ENCODE measurements around the gene CTNNBIP1.

CTNNBIP1 gene

DNA sequence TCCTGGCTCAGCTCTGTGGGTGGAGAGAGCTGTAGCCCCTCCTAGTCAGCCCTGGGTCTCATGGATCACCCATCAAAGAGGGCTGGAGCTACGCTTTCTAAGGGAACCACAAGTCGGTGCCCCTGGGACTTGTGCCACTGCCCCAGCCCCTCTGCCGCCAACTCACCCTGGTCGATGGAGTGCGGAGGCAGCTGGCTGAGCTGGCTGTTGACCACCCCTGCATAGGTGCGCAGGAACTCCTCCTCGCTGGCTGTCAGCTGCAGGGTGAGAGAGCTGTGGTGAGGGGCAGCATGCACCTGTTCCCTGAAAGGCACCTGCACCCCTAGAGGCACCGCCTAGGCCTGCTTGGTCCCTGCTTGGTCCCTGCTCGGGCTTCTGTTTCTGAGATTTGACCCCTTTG is 39.0 kb downstream of the CTNNBIP1 start:
- TF ChIP-seq, protein P1, sequence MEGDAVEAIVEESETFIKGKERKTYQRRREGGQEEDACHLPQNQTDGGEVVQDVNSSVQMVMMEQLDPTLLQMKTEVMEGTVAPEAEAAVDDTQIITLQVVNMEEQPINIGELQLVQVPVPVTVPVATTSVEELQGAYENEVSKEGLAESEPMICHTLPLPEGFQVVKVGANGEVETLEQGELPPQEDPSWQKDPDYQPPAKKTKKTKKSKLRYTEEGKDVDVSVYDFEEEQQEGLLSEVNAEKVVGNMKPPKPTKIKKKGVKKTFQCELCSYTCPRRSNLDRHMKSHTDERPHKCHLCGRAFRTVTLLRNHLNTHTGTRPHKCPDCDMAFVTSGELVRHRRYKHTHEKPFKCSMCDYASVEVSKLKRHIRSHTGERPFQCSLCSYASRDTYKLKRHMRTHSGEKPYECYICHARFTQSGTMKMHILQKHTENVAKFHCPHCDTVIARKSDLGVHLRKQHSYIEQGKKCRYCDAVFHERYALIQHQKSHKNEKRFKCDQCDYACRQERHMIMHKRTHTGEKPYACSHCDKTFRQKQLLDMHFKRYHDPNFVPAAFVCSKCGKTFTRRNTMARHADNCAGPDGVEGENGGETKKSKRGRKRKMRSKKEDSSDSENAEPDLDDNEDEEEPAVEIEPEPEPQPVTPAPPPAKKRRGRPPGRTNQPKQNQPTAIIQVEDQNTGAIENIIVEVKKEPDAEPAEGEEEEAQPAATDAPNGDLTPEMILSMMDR (IDR thresholded peaks at IDR 0.05; ENCODE audit: low read length), result no peak
- no peak for TF ChIP-seq EZH2 (IDR thresholded peaks at IDR 0.05; ENCODE audit: borderline replicate concordance, low read length)
- H3K79me2 ChIP-seq (ENCODE audit: insufficient read depth, low read length), result no peaks in the 10 kb centered on the region
- no peaks in the 10 kb centered on the region for H3K9me2 ChIP-seq (ENCODE audit: low read depth, low read length)
- no peaks in the 10 kb centered on the region for H4K20me1 ChIP-seq (ENCODE audit: insufficient read depth, low read length)
- H3K4me1 ChIP-seq (ENCODE audit: insufficient read depth, low read length, severe bottlenecking), result peaks cover 18% of the 10 kb centered on the region
- H3K27me3 ChIP-seq (ENCODE audit: insufficient read depth, low read length), result no peaks in the 10 kb centered on the region
- H2AFZ ChIP-seq (ENCODE audit: low read length), result no peak overlapping the region
- no peaks in the 10 kb centered on the region for H3K36me3 ChIP-seq (ENCODE audit: insufficient read depth, low read length)
- H3K4me2 ChIP-seq (ENCODE audit: low read length), result no peak overlapping the region
- H3F3A ChIP-seq (ENCODE audit: insufficient read depth, low read length), result no peaks in the 10 kb centered on the region
- no peak overlapping the region for H3K27ac ChIP-seq (ENCODE audit: low read depth, low read length, poor library complexity, severe bottlenecking)
- no peak overlapping the region for H3K4me3 ChIP-seq (ENCODE audit: low read depth, low read length, poor library complexity, severe bottlenecking)
- H3K9ac ChIP-seq (ENCODE audit: low read length), result no peak overlapping the region
- no peaks in the 10 kb centered on the region for H3K9me3 ChIP-seq (ENCODE audit: low read length)

GRCh38 chr1:9870572-9870971 is 39.5 kb downstream of the CTNNBIP1 start:
- H3K4me3 ChIP-seq (ENCODE audit: low read depth, low read length, poor library complexity, severe bottlenecking), result no peak overlapping the region
- H3K79me2 ChIP-seq (ENCODE audit: insufficient read depth, low read length), result no peaks in the 10 kb centered on the region
- no peak overlapping the region for H3K27ac ChIP-seq (ENCODE audit: low read depth, low read length, poor library complexity, severe bottlenecking)
- no peak overlapping the region for H3K4me2 ChIP-seq (ENCODE audit: low read length)
- H2AFZ ChIP-seq (ENCODE audit: low read length), result no peak overlapping the region
- no peaks in the 10 kb centered on the region for H3F3A ChIP-seq (ENCODE audit: insufficient read depth, low read length)
- H4K20me1 ChIP-seq (ENCODE audit: insufficient read depth, low read length), result no peaks in the 10 kb centered on the region
- no peaks in the 10 kb centered on the region for H3K36me3 ChIP-seq (ENCODE audit: insufficient read depth, low read length)
- no peaks in the 10 kb centered on the region for H3K27me3 ChIP-seq (ENCODE audit: insufficient read depth, low read length)
- peaks cover 22% of the 10 kb centered on the region for H3K4me1 ChIP-seq (ENCODE audit: insufficient read depth, low read length, severe bottlenecking)
- no peak for TF ChIP-seq EZH2 (IDR thresholded peaks at IDR 0.05; ENCODE audit: borderline replicate concordance, low read length)
- TF ChIP-seq, protein P1 (IDR thresholded peaks at IDR 0.05; ENCODE audit: low read length), result no peak
- no peaks in the 10 kb centered on the region for H3K9me3 ChIP-seq (ENCODE audit: low read length)
- H3K9me2 ChIP-seq (ENCODE audit: low read depth, low read length), result no peaks in the 10 kb centered on the region
- H3K9ac ChIP-seq (ENCODE audit: low read length), result no peak overlapping the region

- Histone ChIP-seq H3K9me2 (ENCODE audit: low read depth, low read length) (no peaks in the 10 kb centered on the region), H3K27me3 (ENCODE audit: insufficient read depth, low read length) (no peaks in the 10 kb centered on the region), H4K20me1 (ENCODE audit: insufficient read depth, low read length) (no peaks in the 10 kb centered on the region), H3K36me3 (ENCODE audit: insufficient read depth, low read length) (no peaks in the 10 kb centered on the region), H3K9me3 (ENCODE audit: low read length) (no peaks in the 10 kb centered on the region), H3K9ac (ENCODE audit: low read length) (no peak overlapping the region), H3K4me3 (ENCODE audit: low read depth, low read length, poor library complexity, severe bottlenecking) (no peak overlapping the region), H3F3A (ENCODE audit: insufficient read depth, low read length) (no peaks in the 10 kb centered on the region), H3K79me2 (ENCODE audit: insufficient read depth, low read length) (no peaks in the 10 kb centered on the region), H3K4me2 (ENCODE audit: low read length) (no peak overlapping the region), H3K4me1 (ENCODE audit: insufficient read depth, low read length, severe bottlenecking) (peaks cover 21% of the 10 kb centered on the region), H2AFZ (ENCODE audit: low read length) (no peak overlapping the region), H3K27ac (ENCODE audit: low read depth, low read length, poor library complexity, severe bottlenecking) (no peak overlapping the region)
- TF ChIP-seq, protein P1 (IDR thresholded peaks at IDR 0.05; ENCODE audit: low read length), result no peak
- TF ChIP-seq EZH2 (IDR thresholded peaks at IDR 0.05; ENCODE audit: borderline replicate concordance, low read length), result no peak
Observed at GRCh38 chr1:9869831-9870251, 40.2 kb downstream of the CTNNBIP1 start.
